GM19372 (cell line): ENCODE data around the gene DOCK4.

Source experiments
- ATAC-seq: cut with Tn5 transposase; IDR thresholded peaks from one replicate; pipeline ENCODE4 v1.9.1; 2021; ENCODE audit warnings: mild to moderate bottlenecking, low read depth, moderate library complexity; ENCODE audit not compliant: unreplicated experiment

Gene DOCK4

GRCh38 chr7:112220877-112221434 lies 14.8 kb upstream of the DOCK4 start:
- no peak for ATAC-seq

GRCh38 chr7:112215787-112216186 lies 9.6 kb upstream of the DOCK4 start:
- no peak for ATAC-seq

GRCh38 chr7:112214883-112215282 lies 8.7 kb upstream of the DOCK4 start:
- ATAC-seq = no peak

- ATAC-seq = no peak
Measured at GRCh38 chr7:112214268-112214667, 8.1 kb upstream of the DOCK4 start.

GRCh38 chr7:112213735-112214134 lies 7.5 kb upstream of the DOCK4 start:
- no peak for ATAC-seq

GRCh38 chr7:112212571-112212970 lies 6.4 kb upstream of the DOCK4 start:
- no peak for ATAC-seq

- no peak for ATAC-seq
Measured at GRCh38 chr7:112211348-112211907, 5.2 kb upstream of the DOCK4 start.

- no peak for ATAC-seq
Measured at GRCh38 chr7:112207765-112208164, 1.6 kb upstream of the DOCK4 start.

- ATAC-seq = no peak
Measured at GRCh38 chr7:112206991-112207592, 893 bp upstream of the DOCK4 start.

GRCh38 chr7:112205343-112206237 lies 609 bp downstream of the DOCK4 start:
- ATAC-seq = peak; percentile 3

GRCh38 chr7:112204499-112205342 lies 1.5 kb downstream of the DOCK4 start:
- ATAC-seq = no peak

- no peak for ATAC-seq
Measured at GRCh38 chr7:112203365-112203739, 2.8 kb downstream of the DOCK4 start.

- no peak for ATAC-seq
Measured at GRCh38 chr7:112202816-112203215, 3.4 kb downstream of the DOCK4 start.

- no peak for ATAC-seq
Measured at GRCh38 chr7:112201839-112202238, 4.4 kb downstream of the DOCK4 start.

GRCh38 chr7:112201411-112201810 lies 4.8 kb downstream of the DOCK4 start:
- ATAC-seq = no peak

GRCh38 chr7:112199672-112200071 lies 6.5 kb downstream of the DOCK4 start:
- ATAC-seq = no peak

GRCh38 chr7:112199035-112199655 lies 7.1 kb downstream of the DOCK4 start:
- ATAC-seq = no peak

- ATAC-seq = no peak
Measured at GRCh38 chr7:112197322-112197721, 8.9 kb downstream of the DOCK4 start.

- no peak for ATAC-seq
Measured at GRCh38 chr7:112195717-112196116, 10.5 kb downstream of the DOCK4 start.

GRCh38 chr7:112193915-112194502 lies 12.2 kb downstream of the DOCK4 start:
- ATAC-seq = no peak
